Esophagus muscularis mucosa (tissue), 4 donors: ENCODE measurements around the gene DUSP12. TPM values are rescaled to one million over a fixed set of nuclear protein-coding genes. Genes with fewer than 3 reads are reported as not detected.

Experiments
- DNase-seq: peaks from one replicate; pipeline ENCODE4 v3.0.0-alpha.2; 2017; ENCODE audit errors: extremely low spot score
- H3K27ac ChIP-seq, 4 donors: fragments of 200-600 bp; sonication (generic); replicated peaks in 1 of 4; 1 replicate in 3 of 4; 2 replicates in 1 of 4; pipeline ENCODE4 v1.5.1; 2016 to 2019; ENCODE audit warnings: mild to moderate bottlenecking in 1 of 4
- H3K27me3 ChIP-seq, 4 donors: fragments of 200-600 bp; sonication (generic); one replicate each; pipeline versions ENCODE4 v1.5.1 to v1.6.0; 2016 to 2019
- H3K36me3 ChIP-seq, 4 donors: fragments of 200-600 bp; sonication (generic); one replicate each; pipeline ENCODE4 v1.5.1; 2016 to 2019
- H3K4me1 ChIP-seq, 4 donors: fragments of 200-600 bp; sonication (generic); one replicate each; pipeline ENCODE4 v1.5.1; 2016 to 2019
- H3K4me3 ChIP-seq, 4 donors: fragments of 200-600 bp; sonication (generic); 1 replicate in 2 of 4; 2 replicates in 2 of 4; pipeline ENCODE4 v1.5.1; 2016 to 2019; ENCODE audit warnings: mild to moderate bottlenecking in 4 of 4, moderate library complexity in 1 of 4
- H3K9me3 ChIP-seq, 4 donors: fragments of 200-600 bp; sonication (generic); 1 replicate in 3 of 4; 2 replicates in 1 of 4; pipeline ENCODE4 v1.5.1; 2016 to 2019
- EP300 ChIP-seq: sonication (generic); formaldehyde crosslinking; IDR thresholded peaks from one replicate; pipeline ENCODE4 v1.6.1; 2017; ENCODE audit warnings: antibody characterized with exemption
- POLR2A ChIP-seq: fragments of 450-650 bp; IDR thresholded peaks from one replicate; pipeline ENCODE4 v1.6.1; 2017; ENCODE audit warnings: antibody characterized with exemption, moderate library complexity, mild to moderate bottlenecking, low read depth
- POLR2AphosphoS5 ChIP-seq, 2 donors: sonication (generic); formaldehyde crosslinking; IDR thresholded peaks; one replicate each; pipeline ENCODE4 v1.6.1; 2017; ENCODE audit warnings: antibody characterized with exemption in 2 of 2
- WGBS: methylation state at CpG from one replicate; pipeline ENCODE4 v1.1.5; 2018; 5-methylcytosine and 5-hydroxymethylcytosine counted together
- intact Hi-C: fragments of 100-400 bp; cut with DNase I; formaldehyde crosslinking; loops from one replicate; pipeline ENCODE4 v1.15.1; 2023
- total RNA-seq, 4 donors: library from RNA; depleted of rRNA; stranded (reverse); fragments of >200 nt; gene quantifications; one replicate each; pipeline versions ENCODE4 v1.1.0 to v1.2.1, GENCODE V29; 2016
- TF ChIP-seq, protein P1 (sequence below), 3 experiments: fragments of 200-600 bp in 2 of 3; fragments of 450-650 bp in 1 of 3; sonication (generic) in 2 of 3; IDR thresholded peaks; one replicate each; pipeline ENCODE4 v1.5.1; 2017 to 2019; ENCODE audit warnings: antibody characterized with exemption in 3 of 3, mild to moderate bottlenecking in 2 of 3, moderate library complexity in 1 of 3

The DUSP12 gene
- total RNA-seq, 4 donors from 2014 or later = 12.5 to 26.1 (median 22.8) TPM

DNA sequence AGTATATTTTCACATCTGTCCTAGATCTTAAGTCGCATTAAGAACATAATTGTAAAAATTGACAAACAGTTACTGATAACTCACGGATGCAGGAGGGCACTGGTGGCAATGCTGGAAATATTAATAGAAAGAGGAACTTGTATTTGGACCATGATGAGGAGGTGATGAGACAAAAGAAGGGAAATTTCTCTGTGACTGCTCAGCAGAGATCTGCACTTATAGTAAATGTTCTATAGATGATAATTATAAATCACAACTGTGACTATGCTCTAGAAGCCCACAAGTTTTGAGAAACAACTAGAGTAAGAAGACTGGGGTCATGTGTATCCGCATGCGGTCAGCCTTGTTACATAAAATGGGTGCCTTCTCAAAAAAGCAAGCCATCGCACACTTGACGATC is 8.7 kb upstream of the DUSP12 start:
- H3K36me3 ChIP-seq = no peaks in the 10 kb centered on the region
- WGBS = 77% methylated on average over 6 of the region's 6 CpGs
- TF ChIP-seq POLR2AphosphoS5 (IDR thresholded peaks at IDR 0.05) = no peak
- TF ChIP-seq POLR2A = no peak
- no peak for TF ChIP-seq EP300
- TF ChIP-seq, protein P1, sequence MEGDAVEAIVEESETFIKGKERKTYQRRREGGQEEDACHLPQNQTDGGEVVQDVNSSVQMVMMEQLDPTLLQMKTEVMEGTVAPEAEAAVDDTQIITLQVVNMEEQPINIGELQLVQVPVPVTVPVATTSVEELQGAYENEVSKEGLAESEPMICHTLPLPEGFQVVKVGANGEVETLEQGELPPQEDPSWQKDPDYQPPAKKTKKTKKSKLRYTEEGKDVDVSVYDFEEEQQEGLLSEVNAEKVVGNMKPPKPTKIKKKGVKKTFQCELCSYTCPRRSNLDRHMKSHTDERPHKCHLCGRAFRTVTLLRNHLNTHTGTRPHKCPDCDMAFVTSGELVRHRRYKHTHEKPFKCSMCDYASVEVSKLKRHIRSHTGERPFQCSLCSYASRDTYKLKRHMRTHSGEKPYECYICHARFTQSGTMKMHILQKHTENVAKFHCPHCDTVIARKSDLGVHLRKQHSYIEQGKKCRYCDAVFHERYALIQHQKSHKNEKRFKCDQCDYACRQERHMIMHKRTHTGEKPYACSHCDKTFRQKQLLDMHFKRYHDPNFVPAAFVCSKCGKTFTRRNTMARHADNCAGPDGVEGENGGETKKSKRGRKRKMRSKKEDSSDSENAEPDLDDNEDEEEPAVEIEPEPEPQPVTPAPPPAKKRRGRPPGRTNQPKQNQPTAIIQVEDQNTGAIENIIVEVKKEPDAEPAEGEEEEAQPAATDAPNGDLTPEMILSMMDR (IDR thresholded peaks at IDR 0.05) = no peak
- no peaks in the 10 kb centered on the region for H3K9me3 ChIP-seq
- peak overlapping the region in 1 of 4 donors; percentile 38 for H3K27ac ChIP-seq
- DNase-seq = no peak
- H3K4me3 ChIP-seq = no peak overlapping the region
- H3K27me3 ChIP-seq = peaks cover 0 to 26% (median 3%) of the 10 kb centered on the region in 4 donors
- H3K4me1 ChIP-seq = peaks cover 0 to 5% (median 0%) of the 10 kb centered on the region in 4 donors
- intact Hi-C loops = loop anchor here (10.0 kb wide), 2 partner anchors 176 to 256 kb away; no protein-coding TSS in a partner anchor

DNA sequence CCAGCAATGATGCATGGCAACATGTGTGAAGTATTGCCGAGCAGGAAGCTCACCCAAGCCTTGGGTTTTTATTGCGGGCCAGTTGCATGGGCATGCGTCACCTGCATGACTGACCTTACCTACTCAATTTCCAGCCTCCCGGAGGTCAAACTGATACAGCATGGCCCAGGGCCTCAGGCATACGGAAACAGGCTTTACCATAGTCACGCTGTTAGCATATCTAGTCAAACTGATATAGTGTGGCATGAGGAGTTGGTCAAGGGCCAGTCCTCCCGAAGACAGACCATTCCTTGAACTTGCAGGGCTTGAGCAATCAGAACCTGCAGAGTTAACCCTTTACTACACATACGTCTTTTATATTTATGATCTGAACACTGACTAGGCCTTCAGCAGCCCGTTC is 6.4 kb upstream of the DUSP12 start:
- TF ChIP-seq, protein P1 (IDR thresholded peaks at IDR 0.05) = no peak
- TF ChIP-seq POLR2AphosphoS5 (IDR thresholded peaks at IDR 0.05) = no peak
- Histone ChIP-seq H3K4me1 (peaks cover 0 to 5% (median 0%) of the 10 kb centered on the region in 4 donors), H3K36me3 (no peaks in the 10 kb centered on the region), H3K27me3 (peaks cover 0 to 19% (median 3%) of the 10 kb centered on the region in 4 donors), H3K4me3 (no peak overlapping the region), H3K27ac (no peak overlapping the region), H3K9me3 (no peaks in the 10 kb centered on the region)
- no peak for DNase-seq
- WGBS = 67% methylated on average over 3 of the region's 9 CpGs
- intact Hi-C loops = loop anchor here (10.0 kb wide), 2 partner anchors 178 to 258 kb away; no protein-coding TSS in a partner anchor

DNA sequence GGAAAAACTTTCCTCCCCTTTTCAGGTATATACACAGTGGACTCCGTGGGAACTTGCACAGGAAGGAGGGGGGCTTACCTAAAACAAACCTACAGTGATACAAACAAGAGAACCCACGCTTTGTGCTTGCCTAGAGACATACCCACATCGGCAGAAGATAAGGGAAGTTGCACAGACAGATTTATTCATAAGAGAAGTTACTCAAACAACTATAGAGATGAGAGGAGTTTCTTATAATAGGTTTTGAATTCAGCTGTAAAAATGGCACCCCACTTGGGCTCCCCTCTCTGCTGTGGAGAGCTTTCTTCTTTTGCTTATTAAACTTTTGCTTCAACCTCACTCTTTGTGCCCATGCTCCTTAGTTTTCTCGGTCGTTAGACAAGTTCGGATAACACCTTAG is 1.8 kb upstream of the DUSP12 start:
- DNase-seq = no peak
- Histone ChIP-seq H3K36me3 (peaks cover 4 to 14% (median 12%) of the 10 kb centered on the region in 4 donors), H3K4me3 (no peak overlapping the region), H3K27me3 (peaks cover 0 to 6% (median 3%) of the 10 kb centered on the region in 4 donors), H3K27ac (no peak overlapping the region), H3K9me3 (no peaks in the 10 kb centered on the region), H3K4me1 (peaks cover 14 to 26% (median 18%) of the 10 kb centered on the region in 4 donors)
- intact Hi-C loops = loop anchor here (10.0 kb wide), 2 partner anchors 183 to 263 kb away; no protein-coding TSS in a partner anchor
- 64% methylated on average over 6 of the region's 6 CpGs for WGBS
- TF ChIP-seq POLR2A (no peak), POLR2AphosphoS5 (IDR thresholded peaks at IDR 0.05) (no peak), EP300 (no peak)
- TF ChIP-seq, protein P1 (IDR thresholded peaks at IDR 0.05) = no peak

DNA sequence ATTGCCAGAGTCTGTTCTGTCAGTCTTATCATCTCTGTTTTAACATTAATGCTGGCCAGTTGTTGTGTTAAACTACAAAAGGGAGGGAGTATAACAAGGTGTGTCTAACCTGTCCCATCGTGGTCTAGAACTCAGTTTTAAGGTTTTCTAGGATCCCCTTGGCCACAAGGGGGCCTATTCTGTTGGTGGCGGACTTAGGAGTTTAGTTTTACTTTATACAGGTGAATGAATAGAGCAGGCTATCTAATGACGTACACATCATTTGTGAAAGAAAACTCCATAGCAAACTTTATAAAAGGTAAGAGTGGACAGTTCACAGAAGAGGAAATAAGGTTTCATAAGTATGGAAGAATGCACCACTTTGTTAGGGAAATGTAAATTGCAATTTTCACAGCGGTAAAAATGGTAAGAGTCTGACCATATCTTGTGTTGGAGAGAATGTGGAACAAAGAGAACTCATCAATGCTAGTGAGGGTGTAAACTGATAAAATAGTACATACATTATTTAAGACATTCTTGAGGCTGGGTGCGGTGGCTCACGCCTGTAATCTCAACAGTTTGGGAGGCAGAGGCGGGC is 14.0 kb downstream of the DUSP12 start:
- intact Hi-C loops = no loop called here
- Histone ChIP-seq H3K27ac (no peak overlapping the region), H3K4me3 (no peak overlapping the region), H3K4me1 (peaks cover 19 to 25% (median 22%) of the 10 kb centered on the region in 4 donors), H3K36me3 (peaks cover 0 to 15% (median 8%) of the 10 kb centered on the region in 4 donors), H3K9me3 (no peaks in the 10 kb centered on the region), H3K27me3 (no peaks in the 10 kb centered on the region)
- WGBS = 75% methylated on average over 7 of the region's 7 CpGs
- TF ChIP-seq, protein P1 (IDR thresholded peaks at IDR 0.05) = peak; percentile 9 to 43 (median 15)
- TF ChIP-seq POLR2A (no peak), EP300 (no peak)
- no peak for DNase-seq
